Left ventricle myocardium inferior (tissue), 1 donor: ENCODE measurements around the gene MAP1S. TPM values are rescaled to one million over a fixed set of nuclear protein-coding genes. Genes with fewer than 3 reads are reported as not detected.
"Not testable (repeated sequence)": the region's sequence is repeated elsewhere in the genome, so short reads cannot be mapped to it uniquely, and the experiment has no call there.

Experiments
- DNase-seq: peaks from one replicate; pipeline ENCODE4 v3.0.0-alpha.2; 2020
- H3K27ac ChIP-seq: fragments of 200-600 bp; replicated peaks from 2 replicates; pipeline ENCODE4 v1.8.0; 2021
- H3K27me3 ChIP-seq: fragments of 200-600 bp; 2 replicates; pipeline ENCODE4 v1.8.0; 2021; ENCODE audit warnings: low read depth
- H3K36me3 ChIP-seq: fragments of 200-600 bp; 2 replicates; pipeline ENCODE4 v1.8.0; 2021
- H3K4me1 ChIP-seq: fragments of 200-600 bp; 2 replicates; pipeline ENCODE4 v1.8.0; 2021
- H3K4me3 ChIP-seq: fragments of 200-600 bp; 2 replicates; pipeline ENCODE4 v1.8.0; 2021; ENCODE audit warnings: mild to moderate bottlenecking, moderate library complexity
- H3K9me3 ChIP-seq: fragments of 200-600 bp; replicated peaks from 2 replicates; pipeline ENCODE4 v1.8.0; 2021
- CTCF ChIP-seq: fragments of 200-600 bp; IDR thresholded peaks from 2 replicates; pipeline ENCODE4 v1.8.0; 2021; ENCODE audit warnings: antibody characterized with exemption, mild to moderate bottlenecking, borderline replicate concordance
- intact Hi-C: fragments of 100-400 bp; cut with micrococcal nuclease; formaldehyde crosslinking; loops from one replicate; pipeline ENCODE4 v1.11.0; 2022
- total RNA-seq: library from RNA; stranded (reverse); fragmentation: NEBNext Ultra II Directional; extraction: Animal tissue kit (Norgen Biotek cat#: 25700); gene quantifications from one replicate; pipeline ENCODE4 v1.2.1, GENCODE V29; 2021
- donor health status: DM: no; HTN: yes; CAD: no; lungs with severe emphysema.

Gene MAP1S
- total RNA-seq, 1 donor from 2014 or later, result 21.4 TPM

- intact Hi-C loops, result no loop called here
- Histone ChIP-seq H3K4me1 (peaks cover 10% of the 10 kb centered on the region), H3K27ac (no peak overlapping the region), H3K9me3 (no peaks in the 10 kb centered on the region), H3K4me3 (no peak overlapping the region), H3K27me3 (peaks cover 22% of the 10 kb centered on the region), H3K36me3 (no peaks in the 10 kb centered on the region)
- TF ChIP-seq CTCF, result no peak
- no peak for DNase-seq
Observed at GRCh38 chr19:17767559-17767958, 48.3 kb downstream of the MAP1S start.

GRCh38 chr19:17770613-17771012, 51.3 kb downstream of the MAP1S start:
- no peak overlapping the region for H3K4me3 ChIP-seq
- H3K36me3 ChIP-seq, result no peaks in the 10 kb centered on the region
- peaks cover 19% of the 10 kb centered on the region for H3K27me3 ChIP-seq
- no peak overlapping the region for H3K27ac ChIP-seq
- peaks cover 10% of the 10 kb centered on the region for H3K4me1 ChIP-seq
- H3K9me3 ChIP-seq, result no peaks in the 10 kb centered on the region
- no peak for TF ChIP-seq CTCF
- intact Hi-C loops, result no loop called here
- DNase-seq, result no peak

GRCh38 chr19:17772172-17772571, 52.9 kb downstream of the MAP1S start:
- intact Hi-C loops, result no loop called here

GRCh38 chr19:17775245-17775927, 56.1 kb downstream of the MAP1S start:
- intact Hi-C loops, result no loop called here
- H3K27me3 ChIP-seq, result peaks cover 61% of the 10 kb centered on the region

More at GRCh38 chr19:17772172-17772571, 52.9 kb downstream of the MAP1S start:
- Histone ChIP-seq H3K36me3 (no peaks in the 10 kb centered on the region), H3K4me1 (no peaks in the 10 kb centered on the region), H3K4me3 (no peak overlapping the region), H3K9me3 (no peaks in the 10 kb centered on the region), H3K27ac (no peak overlapping the region), H3K27me3 (peaks cover 34% of the 10 kb centered on the region)
- no peak for DNase-seq
- TF ChIP-seq CTCF, result no peak

GRCh38 chr19:17775991-17776803, 56.9 kb downstream of the MAP1S start:
- Histone ChIP-seq H3K27me3 (peaks cover 65% of the 10 kb centered on the region), H3K4me1 (peaks cover 10% of the 10 kb centered on the region), H3K27ac (no peak overlapping the region), H3K9me3 (no peaks in the 10 kb centered on the region), H3K4me3 (no peak overlapping the region), H3K36me3 (no peaks in the 10 kb centered on the region)
- no peak for DNase-seq
- intact Hi-C loops, result no loop called here
- no peak for TF ChIP-seq CTCF

More at GRCh38 chr19:17775245-17775927, 56.1 kb downstream of the MAP1S start:
- Histone ChIP-seq H3K27ac (no peak overlapping the region), H3K4me3 (no peak overlapping the region), H3K9me3 (no peaks in the 10 kb centered on the region), H3K36me3 (no peaks in the 10 kb centered on the region), H3K4me1 (peaks cover 10% of the 10 kb centered on the region)
- no peak for DNase-seq
- peak; percentile 43 for TF ChIP-seq CTCF

GRCh38 chr19:17777840-17778239, 58.6 kb downstream of the MAP1S start:
- DNase-seq, H3K36me3 ChIP-seq, H3K9me3 ChIP-seq, intact Hi-C loops, H3K4me3 ChIP-seq, H3K27ac ChIP-seq: not testable (repeated sequence)
- peaks cover 10% of the 10 kb centered on the region for H3K4me1 ChIP-seq
- peaks cover 78% of the 10 kb centered on the region for H3K27me3 ChIP-seq
